HG02840 (cell line): ENCODE data around the gene MAT1A.

Experiments used
- ATAC-seq: cut with Tn5 transposase; IDR thresholded peaks from one replicate; pipeline ENCODE4 v1.9.1; 2021; ENCODE audit warnings: mild to moderate bottlenecking, moderate library complexity, moderate number of reproducible peaks; ENCODE audit not compliant: unreplicated experiment, low FRiP score

The MAT1A gene

GRCh38 chr10:80283536-80284199, 5.8 kb downstream of the MAT1A start:
- ATAC-seq: no peak

DNA sequence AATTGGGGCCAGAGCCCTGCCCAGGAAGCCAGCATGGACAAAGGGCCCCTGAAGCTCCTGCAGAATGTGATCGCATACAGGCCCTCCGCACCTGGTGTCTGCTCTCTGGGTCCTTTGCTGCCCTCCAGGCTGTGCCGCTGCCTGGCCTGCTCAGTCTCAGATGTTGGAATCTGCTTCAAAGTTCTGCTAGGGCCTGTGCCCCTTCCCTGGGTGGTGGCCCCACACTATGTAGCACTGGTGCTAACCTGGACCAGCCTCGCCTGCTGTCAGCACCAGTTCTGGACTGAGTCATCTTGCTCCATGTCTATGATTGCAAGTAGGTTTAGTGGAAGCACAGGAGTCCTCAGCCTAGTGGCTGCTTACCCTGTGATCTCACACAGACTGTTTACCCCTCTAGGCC, 6.3 kb downstream of the MAT1A start:
- no peak for ATAC-seq

DNA sequence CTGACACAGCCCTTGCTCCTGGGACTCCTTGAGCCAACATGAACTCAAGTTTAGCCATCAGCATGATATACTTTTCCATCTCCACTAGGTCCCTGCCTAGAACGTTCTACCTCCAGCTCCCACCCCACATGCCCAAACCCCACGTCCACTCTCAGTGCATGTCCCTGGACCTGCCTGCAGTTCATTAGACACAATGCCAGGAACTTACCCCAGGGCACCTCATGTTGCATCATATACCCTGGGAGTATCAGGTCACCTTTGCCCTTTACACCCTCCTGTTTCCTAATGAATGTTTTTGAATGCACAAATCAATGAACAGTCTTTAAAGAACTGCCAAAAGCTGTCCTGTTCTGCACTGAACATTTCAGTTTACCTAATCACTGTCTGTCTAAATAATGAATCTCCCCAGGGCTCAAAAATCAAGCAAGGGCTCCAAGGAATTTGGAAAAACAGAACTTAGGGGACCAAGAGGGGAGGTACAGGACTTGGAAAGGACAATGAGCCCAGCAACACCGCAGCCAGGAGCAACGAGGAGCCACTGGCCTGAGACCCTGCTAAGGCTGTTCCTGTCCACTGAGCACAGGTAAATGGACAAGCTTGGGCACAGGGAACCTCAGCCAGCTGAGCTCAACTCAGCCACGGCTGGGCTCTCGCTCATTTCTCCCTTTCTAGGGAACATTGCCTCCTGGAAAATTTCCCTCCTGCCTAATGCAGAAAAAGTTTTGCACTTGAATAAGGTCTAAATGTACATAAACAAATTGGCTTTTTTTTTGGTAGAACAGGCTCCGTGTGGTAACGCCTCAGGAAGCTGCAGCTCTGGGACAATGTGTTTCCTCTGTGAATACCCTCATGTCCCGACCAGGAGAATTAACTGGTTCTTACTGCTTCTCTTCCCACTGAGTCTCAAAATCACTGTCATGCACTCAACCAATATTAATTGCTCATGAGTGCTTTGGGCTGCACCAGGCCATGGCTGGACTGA, 7.4 kb downstream of the MAT1A start:
- ATAC-seq: no peak

GRCh38 chr10:80281292-80281691, 8.2 kb downstream of the MAT1A start:
- no peak for ATAC-seq

DNA sequence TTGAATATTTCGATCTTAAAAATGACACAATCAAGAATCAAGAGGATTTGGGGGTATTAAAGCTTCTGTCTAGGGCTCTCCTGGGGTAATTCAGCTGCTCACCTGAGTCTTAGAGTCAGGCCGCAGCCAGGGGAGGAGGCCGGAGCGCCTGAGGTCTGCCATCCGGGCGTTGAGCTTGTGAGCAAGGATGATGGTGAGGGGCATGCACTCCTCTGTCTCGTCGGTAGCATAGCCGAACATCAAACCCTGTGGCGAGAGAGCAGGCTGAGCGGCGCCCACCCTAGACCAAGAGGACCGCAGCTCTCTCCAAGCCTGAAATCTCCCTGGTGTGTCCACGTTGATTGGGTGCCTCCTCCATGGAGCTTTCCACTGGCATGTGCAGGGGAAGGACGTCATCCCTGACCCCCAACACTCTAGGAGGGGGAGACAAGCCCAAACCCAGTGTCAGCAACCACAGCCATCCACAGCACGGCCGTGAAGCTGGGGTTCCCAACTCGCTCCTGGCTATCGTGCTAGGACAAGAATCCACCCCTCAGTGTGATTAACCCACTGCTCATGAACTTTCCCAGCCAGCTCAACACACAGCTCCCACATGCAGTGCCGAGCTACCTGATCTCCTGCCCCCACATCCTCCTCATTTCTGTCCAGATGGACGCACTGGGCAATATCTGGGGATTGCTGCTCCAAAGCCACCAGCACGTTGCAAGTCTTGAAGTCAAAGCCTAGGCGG, 9.2 kb downstream of the MAT1A start:
- ATAC-seq: no peak

- no peak for ATAC-seq
Observed at GRCh38 chr10:80279146-80279545, 10.3 kb downstream of the MAT1A start.

DNA sequence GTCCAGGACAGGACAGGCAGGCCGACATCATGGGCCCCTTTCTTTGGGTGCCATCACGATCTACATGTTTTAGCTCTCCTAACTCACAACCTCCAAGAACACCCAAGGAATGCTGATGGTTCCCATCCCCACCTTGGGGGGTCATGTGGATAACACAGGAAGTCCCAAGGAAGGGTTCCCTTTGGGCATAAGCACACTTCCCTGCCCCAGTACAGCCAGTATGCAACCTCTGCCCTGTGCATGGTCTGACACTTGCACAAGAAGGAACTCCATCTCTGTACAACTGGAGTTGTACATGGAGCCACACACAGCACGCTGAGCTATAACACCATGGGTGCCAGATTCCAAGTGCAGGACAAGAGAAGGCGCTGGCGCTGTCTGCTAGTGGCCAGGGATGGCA, 11.0 kb downstream of the MAT1A start:
- ATAC-seq: no peak

GRCh38 chr10:80277567-80278250, 11.7 kb downstream of the MAT1A start:
- no peak for ATAC-seq

DNA sequence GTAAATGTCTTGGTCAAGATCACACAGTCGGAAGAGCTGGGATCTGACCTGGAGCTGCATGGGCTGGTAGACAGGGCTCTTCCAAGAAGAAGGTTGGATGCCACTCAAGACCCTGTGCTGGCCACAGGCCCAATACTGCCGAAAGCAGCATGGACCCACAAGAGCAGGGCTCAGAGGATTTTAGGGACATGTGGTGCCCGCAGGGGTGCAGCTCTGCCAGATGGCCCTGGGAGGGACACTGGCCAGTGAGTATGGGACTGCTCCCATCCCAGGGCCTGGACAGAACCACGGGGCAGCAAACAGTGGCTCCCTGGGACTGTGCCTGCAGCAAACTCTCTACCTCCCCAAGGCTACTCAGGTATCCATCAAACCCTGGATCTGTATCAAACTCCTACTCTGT, 12.4 kb downstream of the MAT1A start:
- ATAC-seq: no peak

GRCh38 chr10:80276335-80276734, 13.1 kb downstream of the MAT1A start:
- no peak for ATAC-seq

GRCh38 chr10:80275756-80276155, 13.7 kb downstream of the MAT1A start:
- no peak for ATAC-seq

DNA sequence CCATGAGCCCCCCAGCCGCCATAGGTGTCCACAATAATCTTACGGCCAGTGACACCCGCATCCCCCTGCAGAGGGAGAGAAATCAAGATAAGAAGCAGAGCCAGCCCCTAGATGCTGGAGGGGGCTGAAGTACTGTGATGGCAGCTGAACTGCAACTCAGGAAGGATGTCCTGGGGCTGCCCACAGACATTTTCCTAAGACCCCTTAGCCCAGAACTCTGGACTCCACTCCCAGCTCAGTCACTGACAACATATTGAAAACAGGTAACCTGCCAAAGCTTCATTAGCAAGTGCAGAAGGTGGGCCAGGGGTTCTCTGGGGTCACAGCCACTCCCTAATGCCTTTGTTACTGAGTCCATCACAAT, 14.3 kb downstream of the MAT1A start:
- no peak for ATAC-seq

DNA sequence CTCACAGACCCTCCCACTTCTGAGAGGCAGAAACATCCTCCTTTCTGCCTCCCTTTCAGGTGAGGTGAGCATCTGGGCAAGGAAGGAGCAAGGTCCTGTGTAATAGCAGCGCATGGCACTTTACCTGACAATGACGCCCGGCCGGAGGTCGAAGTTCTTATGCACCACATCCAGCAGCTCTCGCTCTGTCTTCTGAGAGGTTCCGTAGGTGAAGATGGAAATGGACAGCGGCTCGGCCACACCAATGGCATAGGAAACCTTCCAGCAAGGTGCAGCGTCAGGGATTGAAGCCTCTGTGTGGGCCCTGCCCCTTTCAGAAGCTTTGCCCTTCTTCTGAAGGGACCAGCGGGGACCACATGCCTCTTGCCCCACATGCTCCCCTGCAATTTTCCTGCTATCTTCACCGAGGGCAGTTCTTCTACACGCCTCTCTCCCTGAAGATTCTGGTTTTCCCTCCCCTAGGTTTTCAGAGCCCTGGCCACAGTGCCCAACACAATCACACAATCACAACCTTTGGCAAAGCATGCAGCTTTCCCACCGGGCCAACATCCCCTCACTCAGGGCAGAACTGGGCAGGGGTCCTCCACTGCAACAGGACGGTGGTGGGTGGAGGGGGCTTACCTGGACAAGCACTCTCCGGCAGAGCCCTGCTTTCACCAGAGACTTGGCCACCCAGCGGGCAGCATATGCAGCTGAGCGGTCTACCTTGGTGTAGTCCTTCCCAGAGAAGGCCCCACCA, 14.9 kb downstream of the MAT1A start:
- ATAC-seq: no peak

GRCh38 chr10:80273523-80274170, 15.8 kb downstream of the MAT1A start:
- no peak for ATAC-seq

GRCh38 chr10:80272793-80273522, 16.5 kb downstream of the MAT1A start:
- no peak for ATAC-seq

DNA sequence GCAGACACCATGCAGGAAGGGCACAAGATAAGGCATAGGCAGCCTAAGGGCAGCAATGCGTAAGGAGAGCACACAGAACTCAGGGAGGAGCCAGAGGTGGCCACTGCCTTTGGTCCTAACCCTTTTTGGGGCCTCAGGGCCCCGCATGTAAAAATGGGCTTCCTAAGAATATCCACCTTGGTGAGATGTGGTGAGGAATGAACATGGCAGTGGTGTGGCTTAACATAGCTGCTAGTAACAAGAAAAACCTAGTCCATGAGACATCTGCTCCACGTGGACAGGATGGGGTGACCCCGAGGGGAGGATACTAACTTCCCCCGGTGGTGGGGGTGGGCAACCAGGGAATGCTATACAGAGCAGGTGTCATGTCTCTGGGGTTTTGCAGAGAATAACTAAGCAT, 18.0 kb downstream of the MAT1A start:
- no peak for ATAC-seq

GRCh38 chr10:80270887-80271286, 18.6 kb downstream of the MAT1A start:
- no peak for ATAC-seq

DNA sequence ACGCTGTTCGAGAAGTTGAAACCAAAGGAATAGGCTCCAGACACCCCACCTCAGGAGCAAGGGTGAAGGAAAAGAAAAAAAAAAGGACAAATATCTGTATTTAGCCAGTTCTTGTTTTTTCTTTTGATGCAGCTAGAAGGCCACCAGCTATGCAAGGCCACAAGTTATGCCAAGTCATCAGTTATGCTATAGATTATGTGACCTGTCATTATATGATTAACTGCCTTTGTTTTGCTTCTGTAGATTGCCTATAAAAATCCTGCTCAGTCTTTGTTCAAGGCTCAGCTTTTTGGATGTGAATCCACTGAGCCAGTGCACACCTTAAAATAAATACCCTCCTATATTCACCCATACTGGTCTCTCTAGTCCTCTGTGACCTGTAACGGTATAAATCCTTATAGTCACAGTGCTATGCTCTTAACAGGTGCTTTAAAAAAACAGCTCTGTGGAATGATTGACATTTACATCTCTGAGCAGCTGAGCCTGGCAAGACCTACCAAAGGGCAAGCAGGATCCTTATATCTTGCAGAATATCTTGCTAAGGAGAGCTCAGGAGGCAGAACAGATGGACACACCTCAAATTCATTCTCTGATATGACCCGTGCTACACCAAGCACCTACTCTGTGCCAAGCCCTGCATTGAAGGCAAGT, 20.4 kb downstream of the MAT1A start:
- no peak for ATAC-seq
